GM12865 (cell line): Measurements from ENCODE around the gene HTR2B.
A peak's percentile ranks its signal among the peaks of the same experiment; 100 is the strongest.
"Not testable (repeated sequence)": the region's sequence is repeated elsewhere in the genome, so short reads cannot be mapped to it uniquely, and the experiment has no call there.

ENCODE experiments used
- DNase-seq: peaks from one replicate; pipeline ENCODE4 v3.0.0; 2010; ENCODE audit warnings: low read depth
- H3K4me3 ChIP-seq: 2 replicates; pipeline ENCODE4 v1.5.1; 2011; ENCODE audit warnings: mild to moderate bottlenecking, low read depth, low read length, control low read depth
- CTCF ChIP-seq: IDR thresholded peaks from 2 replicates; pipeline ENCODE4 v1.5.1; 2011; ENCODE audit warnings: low read length, control low read depth, low read depth, inconsistent platforms; ENCODE audit not compliant: insufficient read depth; ENCODE audit errors: missing control alignments

Gene HTR2B

GRCh38 chr2:231115651-231116050, 9.2 kb downstream of the HTR2B start:
- DNase-seq, result no peak
- no peak overlapping the region for H3K4me3 ChIP-seq
- no peak for TF ChIP-seq CTCF

- no peak for DNase-seq
- TF ChIP-seq CTCF, result no peak
- H3K4me3 ChIP-seq, result no peak overlapping the region
Measured at GRCh38 chr2:231113489-231113888, 11.4 kb downstream of the HTR2B start.

DNA sequence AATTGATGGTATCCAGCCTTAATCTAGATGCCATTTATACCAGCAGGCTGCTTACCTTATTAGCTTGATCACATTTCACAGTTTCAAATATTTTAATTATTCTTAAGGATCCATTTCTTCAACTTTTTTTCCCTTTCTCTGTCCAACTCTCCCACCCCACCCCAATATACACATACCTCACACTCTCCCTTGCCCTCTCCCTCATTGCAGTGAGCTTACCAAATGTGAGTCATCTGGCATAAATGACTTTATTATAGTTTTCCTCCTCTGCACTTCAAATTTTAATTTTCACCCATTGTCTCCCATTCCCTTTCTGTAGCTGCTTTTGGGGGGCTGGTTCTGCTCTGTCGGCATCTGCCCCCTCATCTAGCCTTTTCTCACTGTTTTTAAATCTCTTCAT, 12.9 kb downstream of the HTR2B start:
- no peak for DNase-seq
- no peak for TF ChIP-seq CTCF

DNA sequence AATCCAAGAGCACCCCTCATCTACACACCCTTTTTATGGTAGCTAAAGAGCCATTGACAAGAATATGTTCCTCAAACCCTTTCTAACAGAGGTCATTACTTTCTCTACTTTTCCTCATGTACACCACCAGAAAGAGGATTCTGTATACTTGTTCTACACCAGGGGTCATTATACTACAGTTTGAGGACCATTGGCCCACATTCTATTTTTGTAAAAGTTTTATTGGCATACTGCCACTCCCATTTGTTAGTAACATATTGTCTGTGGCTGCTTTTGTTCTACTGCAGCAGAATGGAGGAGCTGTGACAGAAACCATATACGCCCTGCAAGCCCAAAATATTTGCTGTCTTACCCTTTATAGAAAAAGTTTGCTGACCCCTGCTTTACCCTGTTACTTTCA, 14.3 kb downstream of the HTR2B start:
- TF ChIP-seq CTCF, result no peak
- DNase-seq, result no peak
- no peak overlapping the region for H3K4me3 ChIP-seq

More for the DNA sequence above, 12.9 kb downstream of the HTR2B start:
- H3K4me3 ChIP-seq, result no peak overlapping the region

GRCh38 chr2:231104115-231104713, 20.6 kb downstream of the HTR2B start:
- peak; percentile 73 for DNase-seq
- TF ChIP-seq CTCF, result peak; percentile 77

GRCh38 chr2:231102772-231103171, 22.1 kb downstream of the HTR2B start:
- DNase-seq, result no peak
- no peak for TF ChIP-seq CTCF
- H3K4me3 ChIP-seq, result no peak overlapping the region

More at GRCh38 chr2:231104115-231104713, 20.6 kb downstream of the HTR2B start:
- H3K4me3 ChIP-seq, result no peak overlapping the region

DNA sequence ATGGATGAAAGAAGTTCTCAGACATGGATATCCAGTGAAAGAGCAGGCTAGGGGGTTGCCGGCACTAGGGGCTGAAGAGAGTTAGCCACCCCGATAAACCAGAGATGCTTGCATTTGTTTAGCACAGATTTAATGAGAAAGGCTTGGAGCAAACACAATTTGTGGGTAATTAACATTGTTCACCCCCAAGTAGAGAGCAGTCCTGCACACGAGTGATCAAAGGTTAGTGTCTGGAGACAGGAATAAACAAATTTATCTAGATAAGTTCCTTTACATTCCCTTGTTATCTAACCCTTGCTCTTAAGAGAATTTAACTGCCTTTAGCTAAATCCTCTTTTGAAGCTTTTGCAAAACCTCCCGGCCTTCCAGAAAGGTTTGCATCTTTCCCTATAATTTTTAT, 23.9 kb downstream of the HTR2B start:
- TF ChIP-seq CTCF, result no peak
- no peak for DNase-seq
- H3K4me3 ChIP-seq, result no peak overlapping the region

- not testable (repeated sequence) for H3K4me3 ChIP-seq
Measured at GRCh38 chr2:231100321-231100720, 24.5 kb downstream of the HTR2B start.

More at GRCh38 chr2:231100321-231100720, 24.5 kb downstream of the HTR2B start:
- not testable (repeated sequence) for DNase-seq
